Hepatocyte (in vitro differentiated cells): ENCODE measurements around the gene DNAJC15.
"Not testable (repeated sequence)": the region's sequence is repeated elsewhere in the genome, so short reads cannot be mapped to it uniquely, and the experiment has no call there.

Experiments
- CTCF ChIP-seq: fragments of 200-600 bp; sonication (generic); IDR thresholded peaks from 2 replicates; pipeline ENCODE4 v1.5.1; 2016; ENCODE audit warnings: antibody characterized with exemption, mild to moderate bottlenecking; ENCODE audit not compliant: poor library complexity
- EZH2phosphoT487 ChIP-seq: fragments of 200-600 bp; sonication (generic); IDR thresholded peaks from one replicate; pipeline ENCODE4 v1.6.1; 2018; ENCODE audit warnings: antibody characterized with exemption, mild to moderate bottlenecking, low read depth, moderate library complexity; ENCODE audit not compliant: unreplicated experiment, severe bottlenecking

GRCh38 chr13:42991233-42991897 is 32.0 kb upstream of the DNAJC15 start:
- not testable (repeated sequence) for TF ChIP-seq CTCF, EZH2phosphoT487
